ENCODE results near the gene DIP2B.
A peak's percentile ranks its signal among the peaks of the same experiment; 100 is the strongest.

Gene DIP2B

GRCh38 chr12:50775251-50775650 is 270.5 kb downstream of the DIP2B start:
- Histone ChIP-seq H3K27me3 (replicated peaks in 2 of 5; ENCODE audit: control insufficient read depth in 4 of 5, insufficient read depth in 5 of 5, low read length in 4 of 5) (no peaks in the 10 kb centered on the region), H3K4me1 (ENCODE audit: control extremely low read depth in 1 of 4, control insufficient read depth in 4 of 4, insufficient read depth in 4 of 4, low read length in 3 of 4) (no peaks in the 10 kb centered on the region), H3K4me3 (ENCODE audit: control insufficient read depth in 1 of 7, extremely low read depth in 1 of 7, insufficient read depth in 4 of 7, low read depth in 2 of 7, low read length in 6 of 7) (no peak overlapping the region), H3K36me3 (ENCODE audit: control insufficient read depth in 4 of 4, insufficient read depth in 4 of 4, low read length in 3 of 4) (peaks cover 4 to 10% (median 8%) of the 10 kb centered on the region in 4 experiments), H3K9me3 (ENCODE audit: control extremely low read depth in 1 of 5, control insufficient read depth in 4 of 5, insufficient read depth in 2 of 5, low read depth in 1 of 5, low read length in 4 of 5) (peaks cover 0 to 2% (median 0%) of the 10 kb centered on the region in 5 experiments), H3K27ac (ENCODE audit: insufficient read depth in 1 of 2, low read depth in 1 of 2, low read length in 2 of 2, poor library complexity in 1 of 2, severe bottlenecking in 2 of 2) (no peak overlapping the region)
- POLR2A ChIA-PET = no interaction called here
- peak in 1 of 3 donors; percentile 19 for DNase-seq
- no CpG with 5 or more reads among the region's 2 CpGs for WGBS (ENCODE audit: insufficient coverage)
- CTCF ChIA-PET = interaction anchor here (2.1 kb wide), 1 partner anchor 10 kb away, joined by 12 read pairs; no protein-coding TSS in a partner anchor

DNA sequence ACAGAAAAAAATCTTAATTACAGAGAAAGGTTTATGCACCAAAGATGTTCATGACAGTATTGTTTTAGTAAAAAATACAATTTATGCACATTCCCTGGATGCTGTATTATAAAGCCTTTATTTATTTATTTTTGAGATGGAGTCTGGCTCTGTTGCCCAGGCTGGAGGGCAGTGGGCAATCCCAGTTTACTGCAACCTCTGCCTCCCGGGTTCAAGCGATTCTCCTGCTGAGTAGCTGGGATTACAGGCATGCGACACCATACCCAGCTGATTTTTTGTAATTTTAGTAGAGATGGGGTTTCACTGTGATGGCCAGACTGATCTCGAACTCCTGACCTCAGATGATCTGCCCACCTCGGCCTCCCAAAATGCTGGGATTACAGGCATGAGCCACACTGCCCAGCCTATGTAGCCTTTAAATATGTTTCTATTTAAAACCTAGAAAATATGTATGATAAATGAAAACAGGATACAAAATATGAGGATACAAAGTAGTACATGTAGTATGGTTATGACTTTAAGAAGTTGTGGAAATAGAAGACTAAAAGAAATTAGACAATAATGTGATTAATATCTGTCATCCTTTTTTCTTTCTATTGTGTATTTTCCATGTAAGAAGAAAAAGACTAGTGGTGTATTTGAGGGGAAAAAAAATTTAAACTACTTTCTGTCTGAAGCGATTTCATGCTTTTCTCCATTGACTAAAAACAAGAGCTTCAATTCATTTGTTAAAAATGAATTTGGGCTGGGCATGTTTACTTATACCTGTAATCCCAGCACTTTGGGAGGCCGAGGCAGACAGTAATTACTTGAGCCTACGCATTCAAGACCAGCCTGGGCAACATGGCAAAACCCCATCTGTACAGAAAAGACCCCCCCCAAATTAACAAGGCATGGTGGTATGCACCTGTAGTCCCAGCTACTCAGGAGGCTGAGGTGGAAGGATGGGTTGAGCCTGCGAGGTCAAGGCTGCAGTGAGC is 272.3 kb downstream of the DIP2B start:
- Histone ChIP-seq H3K4me1 (ENCODE audit: control extremely low read depth in 1 of 4, control insufficient read depth in 4 of 4, insufficient read depth in 4 of 4, low read length in 3 of 4) (no peaks in the 10 kb centered on the region), H3K27me3 (replicated peaks in 2 of 5; ENCODE audit: control insufficient read depth in 4 of 5, insufficient read depth in 5 of 5, low read length in 4 of 5) (no peaks in the 10 kb centered on the region), H3K9me3 (ENCODE audit: control extremely low read depth in 1 of 5, control insufficient read depth in 4 of 5, insufficient read depth in 2 of 5, low read depth in 1 of 5, low read length in 4 of 5) (peaks cover 0 to 2% (median 0%) of the 10 kb centered on the region in 5 experiments), H3K27ac (ENCODE audit: insufficient read depth in 1 of 2, low read depth in 1 of 2, low read length in 2 of 2, poor library complexity in 1 of 2, severe bottlenecking in 2 of 2) (no peak overlapping the region), H3K4me3 (ENCODE audit: control insufficient read depth in 1 of 7, extremely low read depth in 1 of 7, insufficient read depth in 4 of 7, low read depth in 2 of 7, low read length in 6 of 7) (no peak overlapping the region), H3K36me3 (ENCODE audit: control insufficient read depth in 4 of 4, insufficient read depth in 4 of 4, low read length in 3 of 4) (peaks cover under 1 to 9% (median 6%) of the 10 kb centered on the region in 4 experiments)
- CTCF ChIA-PET = interaction anchor here (0.9 to 2.6 kb wide), 2 partner anchors 12 to 155 kb away, joined by 3 to 8 read pairs; no protein-coding TSS in a partner anchor
- WGBS (ENCODE audit: insufficient coverage) = 100% methylated on average over 5 of the region's 9 CpGs
- POLR2A ChIA-PET = interaction anchor here (0.6 kb wide), 1 partner anchor 9 kb away, joined by 3 read pairs; no protein-coding TSS in a partner anchor
- DNase-seq = no peak

DNA sequence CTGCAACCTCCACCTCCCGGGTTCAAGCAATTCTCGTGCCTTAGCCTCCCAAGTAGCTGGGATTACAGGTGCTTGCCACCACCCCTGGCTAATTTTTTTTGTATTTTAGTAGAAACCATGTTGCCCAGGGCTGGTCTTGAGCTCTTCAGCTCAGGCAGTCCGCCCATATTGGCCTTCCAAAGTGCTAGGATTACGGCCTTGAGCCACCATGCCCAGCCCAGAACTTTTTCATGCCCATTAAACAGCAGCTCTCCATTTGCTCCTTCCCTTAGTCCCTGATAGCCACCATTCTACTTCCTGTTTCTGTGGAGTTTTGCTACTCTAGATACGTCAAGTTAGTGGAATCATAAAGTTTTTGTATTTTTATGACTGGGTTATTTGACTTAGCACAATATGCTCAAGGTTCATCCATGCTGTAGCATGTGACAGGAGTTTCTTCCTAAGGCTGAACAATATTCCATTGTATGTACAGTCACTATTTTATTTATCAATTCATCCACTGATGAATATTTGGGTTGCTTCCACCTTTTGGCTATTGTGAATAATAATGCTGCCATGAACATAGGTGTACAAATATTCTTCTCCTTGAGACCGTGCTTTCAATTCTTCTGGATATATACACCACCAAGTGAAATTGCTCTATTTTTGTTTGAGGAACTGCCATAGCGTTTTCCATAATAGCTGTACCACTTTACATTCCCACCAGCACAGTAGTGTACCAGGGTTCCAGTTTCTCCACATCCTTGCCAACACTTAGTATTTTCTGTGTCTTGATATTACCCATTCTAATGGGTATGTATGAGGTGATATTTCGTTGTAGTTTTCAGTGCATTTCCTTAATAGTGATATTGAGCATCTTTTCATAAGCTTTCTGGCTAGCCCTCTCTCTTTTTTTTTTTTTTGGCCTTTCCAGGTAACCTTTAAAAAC is 274.1 kb downstream of the DIP2B start:
- no peak for DNase-seq
- Histone ChIP-seq H3K4me3 (ENCODE audit: control insufficient read depth in 1 of 7, extremely low read depth in 1 of 7, insufficient read depth in 4 of 7, low read depth in 2 of 7, low read length in 6 of 7) (no peak overlapping the region), H3K27me3 (replicated peaks in 2 of 5; ENCODE audit: control insufficient read depth in 4 of 5, insufficient read depth in 5 of 5, low read length in 4 of 5) (no peaks in the 10 kb centered on the region), H3K36me3 (ENCODE audit: control insufficient read depth in 4 of 4, insufficient read depth in 4 of 4, low read length in 3 of 4) (peaks cover 0 to 7% (median 5%) of the 10 kb centered on the region in 4 experiments), H3K27ac (ENCODE audit: insufficient read depth in 1 of 2, low read depth in 1 of 2, low read length in 2 of 2, poor library complexity in 1 of 2, severe bottlenecking in 2 of 2) (no peak overlapping the region), H3K4me1 (ENCODE audit: control extremely low read depth in 1 of 4, control insufficient read depth in 4 of 4, insufficient read depth in 4 of 4, low read length in 3 of 4) (no peaks in the 10 kb centered on the region), H3K9me3 (ENCODE audit: control extremely low read depth in 1 of 5, control insufficient read depth in 4 of 5, insufficient read depth in 2 of 5, low read depth in 1 of 5, low read length in 4 of 5) (no peaks in the 10 kb centered on the region)
- WGBS (ENCODE audit: insufficient coverage) = 98% methylated on average over 5 of the region's 8 CpGs
- ChIA-PET POLR2A (no interaction called here), CTCF (interaction anchor here (0.7 to 2.6 kb wide), 3 partner anchors 11 to 90 kb away, joined by 3 to 8 read pairs (median 5); no protein-coding TSS in a partner anchor)

GRCh38 chr12:50780013-50780412 is 275.2 kb downstream of the DIP2B start:
- DNase-seq = no peak
- no peaks in the 10 kb centered on the region for H3K9me3 ChIP-seq (ENCODE audit: control extremely low read depth in 1 of 5, control insufficient read depth in 4 of 5, insufficient read depth in 2 of 5, low read depth in 1 of 5, low read length in 4 of 5)
- POLR2A ChIA-PET = no interaction called here
- CTCF ChIA-PET = interaction anchor here (0.7 kb wide), 1 partner anchor 92 kb away, joined by 3 read pairs; no protein-coding TSS in a partner anchor
- no peak overlapping the region for H3K27ac ChIP-seq (ENCODE audit: insufficient read depth in 1 of 2, low read depth in 1 of 2, low read length in 2 of 2, poor library complexity in 1 of 2, severe bottlenecking in 2 of 2)
- peaks cover 0 to 8% (median 6%) of the 10 kb centered on the region in 4 experiments for H3K36me3 ChIP-seq (ENCODE audit: control insufficient read depth in 4 of 4, insufficient read depth in 4 of 4, low read length in 3 of 4)
- 100% methylated on average over 2 of the region's 4 CpGs for WGBS (ENCODE audit: insufficient coverage)
- H3K27me3 ChIP-seq (replicated peaks in 2 of 5; ENCODE audit: control insufficient read depth in 4 of 5, insufficient read depth in 5 of 5, low read length in 4 of 5) = no peaks in the 10 kb centered on the region
- H3K4me1 ChIP-seq (ENCODE audit: control extremely low read depth in 1 of 4, control insufficient read depth in 4 of 4, insufficient read depth in 4 of 4, low read length in 3 of 4) = no peaks in the 10 kb centered on the region
- no peak overlapping the region for H3K4me3 ChIP-seq (ENCODE audit: control insufficient read depth in 1 of 7, extremely low read depth in 1 of 7, insufficient read depth in 4 of 7, low read depth in 2 of 7, low read length in 6 of 7)

DNA sequence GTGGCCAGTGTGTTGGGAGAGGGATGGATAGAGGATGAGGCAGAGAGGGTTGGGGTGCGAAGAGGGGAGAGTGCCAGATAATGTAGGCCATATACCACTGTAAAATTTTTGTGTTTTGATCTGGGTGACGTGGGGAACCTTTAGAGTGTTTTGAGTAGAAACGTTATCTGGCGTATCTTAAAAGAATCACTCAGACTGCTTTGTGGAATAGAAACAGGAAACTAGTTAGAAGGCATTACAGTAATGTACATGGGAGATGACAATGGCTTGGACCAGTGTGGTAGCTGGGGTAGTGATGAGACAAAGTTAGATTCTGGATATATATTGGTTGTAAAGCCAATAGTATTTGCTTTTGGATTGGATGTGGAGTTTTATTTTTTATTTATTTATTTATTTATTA is 279.7 kb downstream of the DIP2B start:
- Histone ChIP-seq H3K9me3 (ENCODE audit: control extremely low read depth in 1 of 5, control insufficient read depth in 4 of 5, insufficient read depth in 2 of 5, low read depth in 1 of 5, low read length in 4 of 5) (peaks cover 0 to 16% (median 10%) of the 10 kb centered on the region in 5 experiments), H3K4me3 (ENCODE audit: control insufficient read depth in 1 of 7, extremely low read depth in 1 of 7, insufficient read depth in 4 of 7, low read depth in 2 of 7, low read length in 6 of 7) (no peak overlapping the region), H3K4me1 (ENCODE audit: control extremely low read depth in 1 of 4, control insufficient read depth in 4 of 4, insufficient read depth in 4 of 4, low read length in 3 of 4) (no peaks in the 10 kb centered on the region), H3K27me3 (replicated peaks in 2 of 5; ENCODE audit: control insufficient read depth in 4 of 5, insufficient read depth in 5 of 5, low read length in 4 of 5) (no peaks in the 10 kb centered on the region), H3K27ac (ENCODE audit: insufficient read depth in 1 of 2, low read depth in 1 of 2, low read length in 2 of 2, poor library complexity in 1 of 2, severe bottlenecking in 2 of 2) (no peak overlapping the region), H3K36me3 (ENCODE audit: control insufficient read depth in 4 of 4, insufficient read depth in 4 of 4, low read length in 3 of 4) (peaks cover 15 to 43% (median 21%) of the 10 kb centered on the region in 4 experiments)
- ChIA-PET POLR2A (no interaction called here), CTCF (no interaction called here)
- WGBS (ENCODE audit: insufficient coverage) = 98% methylated on average over 4 of the region's 4 CpGs
- peak in 1 of 3 donors; percentile 3 for DNase-seq

- Histone ChIP-seq H3K4me1 (ENCODE audit: control extremely low read depth in 1 of 4, control insufficient read depth in 4 of 4, insufficient read depth in 4 of 4, low read length in 3 of 4) (no peaks in the 10 kb centered on the region), H3K36me3 (ENCODE audit: control insufficient read depth in 4 of 4, insufficient read depth in 4 of 4, low read length in 3 of 4) (peaks cover 15 to 43% (median 20%) of the 10 kb centered on the region in 4 experiments), H3K9me3 (ENCODE audit: control extremely low read depth in 1 of 5, control insufficient read depth in 4 of 5, insufficient read depth in 2 of 5, low read depth in 1 of 5, low read length in 4 of 5) (peaks cover 0 to 16% (median 10%) of the 10 kb centered on the region in 5 experiments), H3K4me3 (ENCODE audit: control insufficient read depth in 1 of 7, extremely low read depth in 1 of 7, insufficient read depth in 4 of 7, low read depth in 2 of 7, low read length in 6 of 7) (no peak overlapping the region), H3K27ac (ENCODE audit: insufficient read depth in 1 of 2, low read depth in 1 of 2, low read length in 2 of 2, poor library complexity in 1 of 2, severe bottlenecking in 2 of 2) (no peak overlapping the region), H3K27me3 (replicated peaks in 2 of 5; ENCODE audit: control insufficient read depth in 4 of 5, insufficient read depth in 5 of 5, low read length in 4 of 5) (no peaks in the 10 kb centered on the region)
- CTCF ChIA-PET = no interaction called here
- no peak for DNase-seq
- POLR2A ChIA-PET = no interaction called here
- 80% methylated on average over 1 of the region's 3 CpGs for WGBS (ENCODE audit: insufficient coverage)
These were observed 280.7 kb downstream of the DIP2B start for GRCh38 chr12:50785406-50786001.

Measured in common myeloid progenitor, CD34-positive (primary cell).